Heart right ventricle (tissue), 16 donors: Measurements from ENCODE around the gene MBOAT2. TPM values are rescaled to one million over a fixed set of nuclear protein-coding genes. Genes with fewer than 3 reads are reported as not detected.

ENCODE experiments used
- ATAC-seq, 8 donors: fragments of 200-7000 bp; cut with Tn5 transposase; one replicate each; pipeline ENCODE4 v1.9.1; 2020; ENCODE audit warnings: mild to moderate bottlenecking in 8 of 8, moderate library complexity in 8 of 8, moderate number of reproducible peaks in 1 of 8
- DNase-seq, 2 donors: peaks; one replicate each; pipeline ENCODE4 v3.0.0-alpha.2; 2020
- H3K27ac ChIP-seq, 10 donors: fragments of 200-600 bp; sonication (generic) in 2 of 10; one replicate each; pipeline versions ENCODE4 v1.5.0 to v1.8.0; 2020 to 2022; ENCODE audit warnings: mild to moderate bottlenecking in 3 of 10
- H3K27me3 ChIP-seq, 7 donors: fragments of 200-600 bp; one replicate each; pipeline ENCODE4 v1.8.0; 2021 to 2022; ENCODE audit warnings: mild to moderate bottlenecking in 2 of 7
- H3K36me3 ChIP-seq, 9 donors: fragments of 200-600 bp; sonication (generic) in 1 of 9; one replicate each; pipeline versions ENCODE4 v1.5.0 to v1.8.0; 2020 to 2022; ENCODE audit warnings: mild to moderate bottlenecking in 2 of 9
- H3K4me1 ChIP-seq, 9 donors: fragments of 200-600 bp; sonication (generic) in 1 of 9; one replicate each; pipeline versions ENCODE4 v1.5.0 to v1.8.0; 2020 to 2022; ENCODE audit warnings: mild to moderate bottlenecking in 4 of 9
- H3K4me3 ChIP-seq, 10 donors: fragments of 200-600 bp; sonication (generic) in 2 of 10; one replicate each; pipeline versions ENCODE4 v1.5.0 to v1.8.0; 2020 to 2022; ENCODE audit warnings: mild to moderate bottlenecking in 7 of 10, moderate library complexity in 2 of 10
- H3K9me3 ChIP-seq, 11 donors: fragments of 200-600 bp in 10 of 11; sonication (generic) in 2 of 11; one replicate each; pipeline versions ENCODE4 v1.5.0 to v1.8.0; 2013 to 2022; ENCODE audit warnings: mild to moderate bottlenecking in 2 of 11, control low read depth in 1 of 11, moderate library complexity in 1 of 11
- CTCF ChIP-seq, 9 donors: fragments of 200-600 bp; sonication (generic) in 2 of 9; IDR thresholded peaks; one replicate each; pipeline versions ENCODE4 v1.5.0 to v1.8.0; 2021 to 2022; ENCODE audit warnings: antibody characterized with exemption in 9 of 9, mild to moderate bottlenecking in 5 of 9, moderate library complexity in 1 of 9
- WGBS, 2 donors: extraction: QIAGEN DNeasy Blood & Tissue Kit; methylation state at CpG; one replicate each; pipeline ENCODE4 v1.1.7; 2013; ENCODE audit warnings: inconsistent platforms in 1 of 2; 5-methylcytosine and 5-hydroxymethylcytosine counted together
- intact Hi-C, 10 donors: fragments of 100-400 bp; cut with DNase I; formaldehyde crosslinking; loops; one replicate each; pipeline versions ENCODE4 v1.11.1 to v1.14.2; 2022
- polyA plus RNA-seq, 2 donors: library from polyadenylated mRNA; stranded (reverse); fragments of 200-250 nt; gene quantifications; one replicate each; pipeline ENCODE4 v1.2.3, GENCODE V29; 2013
- total RNA-seq, 10 donors: library from RNA; stranded (reverse); fragmentation: NEBNext Ultra II Directional in 3 of 10; extraction: Animal tissue kit (Norgen Biotek cat#: 25700) in 3 of 10; gene quantifications; one replicate each; pipeline versions ENCODE4 v1.2.1 to v1.2.4, GENCODE V29; 2021 to 2023
- donor health status: Arrhythmogenic right ventricular cardiomyopathy.
- donor health status: ischemic (EF 13 %, LVEDD 7.1; RV severe dilation, severe dysfunction).
- donor health status: healthy with polysubstance abuse.
- donor health status: DM: no; HTN: yes; CAD: no.
- donor health status: DM: no; HTN: no; CAD: no.
- donor health status: ischemic (EF 25% LVEDD 6.9; RV normal size, moderate dysfunction).
- donor health status: ischemic (EF 25% LVEDD 5.7; RV mildly dilated, moderate dysfunction).
- donor health status: healthy.
- donor health status: DM: yes; HTN: yes; CAD: no.
- donor health status: Ischemic cardiomyopathy.
- donor health status: ischemic (EF 35%, LVEDD 5.7; RV mildly dilated, moderate dysfunction).
- donor health status: nonischemic (EF 11% LVEDD 7.7; RV severe dilation, severe dysfunction).
- donor health status: DM: yes; HTN: yes; CAD: no.
- donor health status: PGD.
- donor health status: ischemic (EF 29% LVEDD 5.4; RV normal size, mild dysfunction).
- donor health status: nonischemic (EF 23%, LVEDD 6.1; RV moderate dilation, normal function).

MBOAT2 gene
- total and polyA plus RNA-seq, 12 donors: 6.3 to 35.3 (median 18.4) TPM

- no peaks in the 10 kb centered on the region for H3K9me3 ChIP-seq
- no peaks in the 10 kb centered on the region for H3K36me3 ChIP-seq
- ATAC-seq: no peak
- H3K27ac ChIP-seq: no peak overlapping the region
- TF ChIP-seq CTCF (IDR thresholded peaks at IDR 0.05): no peak
- DNase-seq: no peak
- H3K4me1 ChIP-seq: no peaks in the 10 kb centered on the region
- peaks cover 0 to 6% (median 0%) of the 10 kb centered on the region in 7 donors for H3K27me3 ChIP-seq
- no peak overlapping the region for H3K4me3 ChIP-seq
- intact Hi-C loops: no loop called here
Measured at GRCh38 chr2:9024575-9024974, 21.1 kb upstream of the MBOAT2 start.

GRCh38 chr2:9021563-9022211 is 18.2 kb upstream of the MBOAT2 start:
- Histone ChIP-seq H3K4me3 (no peak overlapping the region), H3K27me3 (peaks cover 0 to 6% (median 0%) of the 10 kb centered on the region in 7 donors), H3K9me3 (no peaks in the 10 kb centered on the region), H3K36me3 (no peaks in the 10 kb centered on the region), H3K27ac (no peak overlapping the region), H3K4me1 (no peaks in the 10 kb centered on the region)
- DNase-seq: no peak
- intact Hi-C loops: no loop called here
- ATAC-seq: no peak
- TF ChIP-seq CTCF (IDR thresholded peaks at IDR 0.05): no peak
- WGBS, 2 donors: 95 to 97% methylated on average over 1 of the region's 1 CpG

DNA sequence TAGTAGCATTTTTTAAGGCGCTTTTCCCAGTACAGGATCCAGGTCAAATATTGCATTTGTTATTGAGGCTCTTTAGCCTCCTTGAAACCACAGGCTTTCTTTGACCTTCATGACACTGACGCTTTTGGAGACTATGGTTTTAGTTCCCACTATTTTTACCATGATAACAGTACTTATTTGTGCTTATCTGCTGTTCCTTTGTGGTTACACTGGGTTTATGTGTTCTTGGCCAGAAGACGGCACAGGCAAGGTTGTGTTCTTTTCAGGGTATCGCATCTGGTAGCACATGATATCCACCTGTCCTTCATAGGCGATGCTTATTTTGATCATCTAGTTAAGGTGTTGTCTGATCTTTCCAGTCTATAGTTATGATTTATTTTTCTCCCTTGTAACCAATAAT is 16.8 kb upstream of the MBOAT2 start:
- Histone ChIP-seq H3K27me3 (no peaks in the 10 kb centered on the region), H3K4me3 (no peak overlapping the region), H3K9me3 (no peaks in the 10 kb centered on the region), H3K27ac (no peak overlapping the region), H3K4me1 (no peaks in the 10 kb centered on the region), H3K36me3 (no peaks in the 10 kb centered on the region)
- 89 to 91% methylated on average over 5 of the region's 5 CpGs for WGBS, 2 donors
- DNase-seq (no peak), ATAC-seq (no peak)
- no peak for TF ChIP-seq CTCF (IDR thresholded peaks at IDR 0.05)
- intact Hi-C loops: no loop called here

- 81 to 86% methylated on average over 7 of the region's 7 CpGs for WGBS, 2 donors
- H3K27me3 ChIP-seq: peaks cover 0 to 5% (median 0%) of the 10 kb centered on the region in 7 donors
- no peaks in the 10 kb centered on the region for H3K4me1 ChIP-seq
- ATAC-seq: no peak
- no peaks in the 10 kb centered on the region for H3K9me3 ChIP-seq
- H3K36me3 ChIP-seq: no peaks in the 10 kb centered on the region
- no peak overlapping the region for H3K27ac ChIP-seq
- intact Hi-C loops: no loop called here
- TF ChIP-seq CTCF (IDR thresholded peaks at IDR 0.05): no peak
- no peak for DNase-seq
- no peak overlapping the region for H3K4me3 ChIP-seq
Measured at GRCh38 chr2:9018534-9018933, 15.1 kb upstream of the MBOAT2 start.
